NOMO-1 treated with DMSO at 0.1 percent for 48 hours (cell line): ENCODE data around the gene SOCS1.
A peak's percentile ranks its signal among the peaks of the same experiment; 100 is the strongest.
"Not testable (repeated sequence)": the region's sequence is repeated elsewhere in the genome, so short reads cannot be mapped to it uniquely, and the experiment has no call there.

Experiments
- DNase-seq: peaks from one replicate; lab custom pipeline; 2025; ENCODE audit not compliant: unreplicated experiment; lab: John Stamatoyannopoulos, UW

SOCS1 gene

DNA sequence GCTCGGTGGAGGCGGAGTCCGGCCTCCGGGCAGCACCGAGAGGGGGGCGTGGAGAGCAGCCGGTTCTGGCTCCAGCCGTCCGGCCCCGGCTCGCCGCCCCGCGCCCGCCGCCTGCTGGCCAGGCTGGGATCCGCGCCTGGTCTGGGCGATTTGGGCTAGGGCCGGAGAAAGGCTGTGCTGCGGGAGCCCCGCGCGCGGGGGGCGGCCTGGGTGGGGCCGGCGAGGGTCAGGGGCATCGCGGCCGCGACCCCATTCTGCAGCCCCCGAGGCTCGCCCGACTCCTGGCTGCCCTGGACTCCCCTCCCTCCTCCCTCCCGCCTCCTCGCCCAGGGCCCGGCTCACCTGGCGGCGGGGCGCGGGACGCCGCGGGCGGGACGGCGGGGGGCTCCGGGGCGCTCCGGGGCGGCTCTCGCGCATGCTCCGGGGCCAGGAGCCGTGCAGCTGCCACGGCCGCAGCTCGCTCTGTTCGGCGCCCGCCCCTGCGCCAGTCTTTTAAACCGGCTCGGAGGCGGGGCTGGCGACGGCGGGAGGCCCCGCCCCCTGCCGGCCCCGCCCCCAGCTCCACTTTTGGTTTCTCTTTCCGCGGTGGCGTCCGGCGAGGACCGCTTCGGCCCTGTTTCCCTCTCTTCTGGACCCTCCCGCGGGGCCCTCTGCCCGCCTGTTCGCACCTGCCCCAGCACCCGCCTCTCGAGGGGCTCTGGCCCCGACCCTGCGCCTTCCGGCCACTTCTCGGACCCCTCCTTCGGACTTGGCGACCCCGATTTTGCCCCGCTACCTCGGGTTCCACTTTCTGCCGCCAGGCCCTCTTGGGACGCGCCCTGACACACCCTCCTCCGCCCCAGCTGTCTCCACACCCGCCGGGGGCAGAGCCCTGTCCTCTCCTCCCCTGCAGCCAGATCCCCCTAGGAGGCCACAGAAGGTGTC, at the start of gene SOCS1:
Gene SOCS1 (minus strand): TSS at position 468 of the 924 bp plus-strand sequence. CDS start 726 bp downstream, outside the sequence.
- DNase-seq = peak; percentile 76

DNA sequence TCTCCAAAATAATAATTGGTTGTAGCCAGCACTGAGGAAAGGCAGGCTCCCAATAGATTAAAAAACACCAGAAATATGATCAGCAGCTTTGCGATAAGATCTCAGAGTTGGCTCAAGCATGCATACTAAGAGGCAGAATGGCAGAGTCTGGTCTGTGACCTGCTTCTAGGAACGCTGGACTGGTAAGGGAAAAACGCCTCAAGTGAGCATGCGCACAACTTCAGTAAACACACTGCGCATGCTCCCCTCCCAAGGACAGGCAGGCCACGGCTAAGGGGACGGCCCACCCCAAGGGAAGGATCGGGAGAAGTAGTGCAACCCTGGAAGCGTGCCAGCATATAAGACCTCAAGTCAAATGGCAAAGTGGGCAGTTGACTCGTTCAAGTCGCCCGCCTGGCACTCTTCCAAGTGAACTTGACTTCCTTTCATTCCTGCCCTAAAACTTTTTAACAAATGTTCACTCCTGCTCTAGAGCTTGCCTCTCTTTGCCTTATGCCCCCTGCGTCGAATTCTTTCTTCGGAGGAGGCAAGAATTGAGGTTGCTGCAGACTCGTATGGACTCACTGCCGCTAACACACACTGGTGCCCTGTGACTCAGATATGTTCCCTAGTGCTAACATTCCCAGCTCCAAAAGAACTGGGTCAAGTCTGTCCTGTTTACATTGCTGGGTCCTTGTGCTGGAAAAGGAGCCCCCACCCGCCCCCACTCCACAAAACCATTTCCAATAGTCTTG, 47.6 kb upstream of the SOCS1 start:
- DNase-seq = no peak

- DNase-seq = no peak
Observed at GRCh38 chr16:11302977-11303376, 47.0 kb upstream of the SOCS1 start.

DNA sequence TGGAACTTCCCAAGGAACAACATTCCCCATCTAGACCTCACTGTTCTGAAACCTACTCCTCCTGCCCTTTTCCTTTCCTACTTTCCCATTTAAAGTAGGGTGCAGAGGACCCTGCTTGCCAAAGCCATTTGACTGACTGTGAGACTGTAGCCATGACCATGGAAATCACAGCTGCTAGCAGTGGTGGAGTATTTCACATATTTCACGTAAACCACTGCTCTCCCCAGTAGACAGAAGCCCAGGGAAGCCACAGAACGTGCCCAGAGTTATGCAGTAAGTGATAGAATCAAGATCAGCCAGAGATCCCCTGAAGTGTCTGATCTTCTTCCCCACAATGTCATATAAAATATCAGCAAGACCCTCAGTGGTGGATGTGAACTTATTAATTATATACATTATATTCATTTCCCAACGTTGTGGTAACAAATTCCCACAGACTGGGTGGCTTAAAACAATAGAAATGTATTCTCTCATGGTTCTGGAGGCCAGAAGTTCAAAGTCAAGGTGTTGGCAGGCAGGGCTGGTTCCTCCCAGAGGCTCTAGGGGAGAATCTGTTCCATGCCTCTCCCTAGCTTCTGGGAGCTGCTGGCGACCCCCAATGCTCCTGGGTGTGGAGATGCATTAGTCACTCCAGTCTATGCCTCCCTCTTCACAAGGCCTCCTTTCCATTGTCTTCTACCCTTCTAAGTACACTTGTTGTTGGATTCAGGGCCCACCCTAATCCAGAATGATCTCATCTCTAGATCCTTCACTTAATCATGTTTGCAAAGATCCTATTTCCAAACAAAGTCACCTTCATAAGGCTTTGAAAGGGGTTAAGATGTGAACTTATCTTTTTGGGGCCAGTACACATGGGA, 45.9 kb upstream of the SOCS1 start:
- DNase-seq = no peak

- DNase-seq = no peak
Observed at GRCh38 chr16:11300560-11300892, 44.5 kb upstream of the SOCS1 start.

DNA sequence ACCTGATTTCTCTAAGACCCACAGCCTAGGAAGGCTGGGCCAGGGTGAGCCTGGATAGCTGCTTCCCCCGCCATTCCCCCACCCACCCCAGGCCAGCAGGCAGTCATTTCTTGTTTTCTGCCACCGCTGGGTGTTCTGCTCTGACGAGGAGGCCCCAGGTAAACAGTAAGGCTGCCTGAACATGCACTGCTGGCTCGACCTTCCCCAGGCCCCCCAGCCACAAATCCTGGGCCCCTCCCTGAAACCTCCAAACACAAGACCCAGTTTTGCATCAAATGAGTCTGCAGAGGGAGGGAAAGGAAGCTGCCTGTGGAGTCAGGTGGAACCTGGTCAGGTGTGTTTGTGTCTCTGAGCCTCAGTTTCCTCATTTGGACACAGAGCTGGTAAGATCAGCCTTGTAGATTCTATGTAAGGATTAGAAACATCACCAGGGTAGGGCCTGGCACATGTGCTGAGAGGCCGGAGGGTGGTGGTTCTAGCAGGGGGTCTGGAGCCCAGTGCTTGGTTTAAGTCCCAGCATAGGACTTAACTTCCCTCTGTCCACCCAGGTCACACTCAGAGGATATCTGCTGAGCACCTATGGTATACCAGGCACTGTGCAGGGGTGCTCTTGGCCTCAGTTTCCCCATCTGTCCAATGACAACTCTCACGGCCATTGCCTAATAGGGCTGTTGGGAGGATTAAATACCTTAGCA, 44.0 kb upstream of the SOCS1 start:
- no peak for DNase-seq

DNA sequence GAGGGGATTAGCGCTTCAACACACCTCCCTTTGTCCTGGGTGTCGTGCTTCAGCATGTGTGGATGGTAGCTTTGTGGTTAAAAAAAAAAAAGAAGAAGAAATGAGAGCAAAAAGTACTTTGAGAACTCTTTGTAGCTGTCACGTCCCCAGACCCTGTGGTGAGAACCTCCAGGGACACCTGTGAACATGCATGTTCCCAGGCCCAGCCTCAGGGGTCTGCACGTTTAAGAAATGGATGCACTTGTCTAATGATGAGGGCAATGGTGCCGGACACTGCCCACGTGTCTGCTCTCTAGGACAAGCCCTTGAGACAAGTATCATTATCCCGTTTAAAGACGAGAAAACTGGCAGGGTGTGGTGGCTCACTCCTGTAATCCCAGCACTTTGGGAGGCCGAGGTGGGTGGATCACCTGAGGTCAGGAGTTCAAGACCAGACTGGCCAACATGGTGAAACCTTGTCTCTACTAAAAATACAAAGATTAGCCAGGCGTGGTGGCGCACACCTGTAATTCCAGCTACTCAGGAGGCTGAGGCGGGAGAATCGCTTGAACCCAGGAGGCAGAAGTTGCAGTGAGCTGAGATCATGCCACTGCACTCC, 43.0 kb upstream of the SOCS1 start:
- not testable (repeated sequence) for DNase-seq

DNA sequence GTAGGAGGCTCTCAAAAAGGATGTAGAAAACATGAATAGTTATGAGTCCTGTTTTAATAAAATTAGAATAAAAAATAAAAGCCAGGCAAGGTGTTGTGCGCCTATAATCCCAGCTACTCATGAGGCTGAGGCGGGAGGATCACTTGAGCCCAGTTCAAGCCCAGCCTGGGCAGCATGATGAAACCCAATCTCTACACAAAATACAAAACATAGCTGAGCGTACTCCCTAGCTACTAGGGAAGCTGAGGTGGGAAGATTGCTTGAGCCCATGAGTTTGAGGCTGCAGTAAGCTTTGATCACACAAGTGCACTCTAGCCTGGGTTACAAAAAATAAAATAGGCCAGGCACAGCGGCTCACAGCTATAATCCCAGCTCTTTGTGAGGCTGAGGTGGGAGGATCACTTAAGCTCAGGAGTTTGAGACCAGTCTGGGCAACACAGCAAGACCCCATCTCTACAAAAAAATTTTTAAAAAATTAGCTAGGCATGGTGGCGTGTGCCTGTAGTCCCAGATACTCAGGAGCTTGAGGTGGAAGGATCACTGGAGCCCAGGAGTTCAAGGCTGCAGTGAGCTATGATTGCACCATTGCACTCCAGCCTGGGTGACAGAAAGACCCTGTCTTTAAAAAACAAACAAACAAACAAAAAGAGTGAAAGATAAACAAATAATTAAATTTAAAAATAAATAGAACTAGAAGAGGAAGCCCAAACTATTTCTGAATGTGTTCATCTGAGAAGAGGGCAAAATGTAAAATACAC, 42.3 kb upstream of the SOCS1 start:
- DNase-seq = no peak

DNA sequence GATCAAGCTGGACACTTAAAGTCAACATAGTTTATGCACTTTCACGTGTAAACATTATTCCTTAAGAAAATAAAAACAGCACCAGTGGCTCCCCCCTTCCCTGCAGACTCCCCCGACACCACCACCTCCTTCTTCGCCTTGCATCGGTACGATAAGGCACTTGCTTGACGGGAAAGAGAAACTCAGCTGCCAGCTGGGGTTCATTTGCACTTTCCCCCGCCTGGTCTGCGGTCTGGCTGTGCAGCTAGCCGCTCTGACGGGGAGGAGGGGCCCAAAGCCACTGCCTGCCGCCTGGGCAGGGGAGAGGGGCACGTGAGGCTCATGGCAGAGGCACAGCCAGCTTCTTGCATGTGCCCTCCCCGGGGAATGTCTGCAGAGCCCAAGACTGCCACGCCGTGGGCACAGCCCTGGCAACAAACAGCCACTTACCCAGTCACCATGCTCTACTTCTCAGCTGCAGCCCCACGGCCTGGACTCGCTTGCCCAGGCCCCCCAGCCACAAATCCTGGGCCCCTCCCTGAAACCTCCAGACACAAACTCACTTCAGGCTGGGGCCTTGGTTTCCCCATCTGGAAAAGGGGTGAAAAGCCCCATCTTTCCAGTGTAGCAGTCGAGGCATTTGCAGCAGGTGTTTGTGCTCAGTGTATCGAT, 41.6 kb upstream of the SOCS1 start:
- DNase-seq = peak; percentile 56

DNA sequence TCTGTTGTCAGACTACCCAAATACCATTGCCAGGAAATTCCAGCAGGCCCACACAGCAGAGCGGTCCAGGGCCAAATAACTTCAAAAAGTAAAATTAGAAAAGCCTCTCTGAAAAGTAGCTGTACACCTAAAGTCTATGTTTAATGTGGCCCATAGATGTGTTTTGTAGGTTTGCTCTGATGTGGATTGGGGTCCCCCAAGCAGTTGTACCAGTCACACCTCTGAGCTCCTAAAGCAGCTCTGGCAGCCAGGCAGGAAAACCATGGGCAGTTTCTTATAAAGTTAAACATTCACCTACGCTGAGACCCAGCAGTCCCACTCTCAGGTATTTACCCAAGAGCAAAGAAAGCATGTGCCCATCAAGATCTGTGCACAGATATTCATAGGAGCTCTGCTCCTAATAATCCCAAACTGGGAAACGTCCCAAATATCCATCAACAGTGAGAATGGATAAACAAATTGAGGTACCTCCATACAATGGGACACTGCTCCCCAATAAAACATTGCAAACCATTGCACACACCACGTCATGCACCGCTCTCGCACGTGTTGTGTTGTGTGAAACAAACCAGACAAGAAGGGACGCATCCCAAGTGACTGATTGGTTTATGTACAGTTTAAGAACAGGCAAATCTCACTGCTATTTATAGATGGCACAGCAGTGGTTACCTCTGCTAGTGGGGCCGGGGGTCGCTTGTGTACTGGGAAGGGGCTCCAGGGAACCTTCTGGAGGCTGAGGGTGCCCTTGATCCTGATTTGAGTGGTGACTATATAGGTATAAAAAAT, 40.9 kb upstream of the SOCS1 start:
- no peak for DNase-seq

DNA sequence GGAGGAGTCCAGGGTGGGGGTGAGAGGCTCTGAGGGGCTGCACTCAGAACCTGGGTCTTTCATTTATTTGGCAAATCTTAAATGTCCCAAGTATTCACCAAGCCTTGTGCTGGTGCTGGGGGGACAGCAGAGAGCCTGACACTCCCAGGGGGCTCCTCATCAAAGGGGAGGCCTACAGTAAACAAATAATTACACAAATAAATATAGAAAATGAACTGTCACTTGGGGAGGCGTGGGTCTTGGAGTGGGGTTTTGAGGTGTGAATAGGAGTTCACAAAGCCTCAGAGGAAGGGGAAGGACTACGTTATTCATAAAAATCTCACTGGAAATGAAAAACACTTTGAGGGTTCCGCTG, 40.3 kb upstream of the SOCS1 start:
- DNase-seq = no peak

DNA sequence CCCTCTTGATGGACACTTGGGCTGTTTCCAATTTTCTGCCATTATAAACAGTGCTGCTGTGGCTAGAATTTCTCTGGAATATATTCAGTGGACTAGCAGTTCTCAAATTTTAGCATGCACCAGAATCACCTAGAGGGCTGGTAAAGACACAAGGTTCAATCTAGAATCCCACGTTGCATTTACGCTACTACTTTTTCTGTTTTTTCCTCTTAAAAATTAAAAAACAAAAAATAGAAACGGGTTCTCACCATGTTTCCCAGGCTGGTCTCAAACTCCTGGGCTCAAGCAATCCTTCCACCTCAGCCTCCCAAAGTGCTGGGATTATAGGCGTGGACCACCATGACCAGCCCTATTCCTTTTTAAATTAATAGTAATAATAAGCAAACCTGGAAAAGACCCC, 39.7 kb upstream of the SOCS1 start:
- DNase-seq = no peak

GRCh38 chr16:11292076-11292748, 36.2 kb upstream of the SOCS1 start:
- no peak for DNase-seq

- no peak for DNase-seq
Observed at GRCh38 chr16:11291091-11291703, 35.2 kb upstream of the SOCS1 start.

DNA sequence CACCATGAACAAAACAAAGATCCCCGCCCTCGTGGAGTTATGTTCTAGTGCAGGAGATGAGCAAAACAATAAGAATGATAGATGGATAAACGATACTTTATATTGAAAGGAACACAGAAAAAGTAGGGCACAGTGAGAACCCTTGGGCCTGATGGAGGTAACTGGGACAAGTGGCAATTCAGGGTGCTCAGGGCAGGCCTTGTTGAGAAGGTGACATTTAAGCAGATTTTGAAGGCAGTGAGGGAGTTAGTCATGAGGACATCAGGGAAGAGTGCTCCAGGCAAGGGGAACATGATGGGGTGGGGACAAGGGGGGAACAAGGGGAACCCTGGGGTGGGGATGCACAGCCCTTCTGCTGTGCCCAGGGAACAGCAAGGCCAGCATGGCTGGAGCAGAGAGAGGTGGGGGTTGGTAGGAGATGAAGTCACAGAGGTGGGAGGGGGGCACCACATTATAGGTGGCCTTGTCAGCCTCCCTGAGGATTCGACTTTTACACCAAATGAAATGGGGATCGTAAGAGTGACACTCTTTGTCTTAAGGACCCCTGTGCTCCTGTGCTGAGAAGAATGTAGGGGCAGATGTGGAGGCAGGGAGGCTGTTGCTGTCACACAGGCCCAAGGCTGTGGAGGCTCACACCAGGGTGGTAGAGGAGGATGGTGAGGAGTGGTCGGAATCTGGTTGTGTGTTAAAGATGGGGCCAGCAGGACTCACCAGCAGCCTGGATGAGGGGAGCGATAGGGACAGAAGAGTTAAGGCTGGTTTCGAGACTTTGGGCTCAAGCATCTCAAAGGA, 34.3 kb upstream of the SOCS1 start:
- no peak for DNase-seq

DNA sequence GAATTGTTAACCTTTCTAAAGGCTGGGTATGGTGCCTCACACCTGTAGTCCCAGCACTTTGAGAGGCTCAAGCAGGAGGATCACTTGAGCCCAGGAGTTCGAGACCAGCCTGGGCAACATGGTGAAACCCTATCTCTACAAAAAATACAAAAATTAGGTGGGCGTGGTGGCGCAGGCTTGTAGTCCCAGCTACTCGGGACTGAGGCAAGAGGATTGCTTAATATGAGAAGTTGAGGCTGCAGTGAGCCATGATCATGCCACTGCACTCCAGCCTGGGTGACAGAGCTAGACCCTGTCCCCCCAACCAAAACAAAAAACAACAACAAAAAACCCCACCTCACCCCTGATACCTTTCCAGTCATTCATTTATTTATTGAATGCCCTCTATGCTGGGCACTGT, 33.7 kb upstream of the SOCS1 start:
- not testable (repeated sequence) for DNase-seq

GRCh38 chr16:11289202-11289601, 33.2 kb upstream of the SOCS1 start:
- no peak for DNase-seq
